Body of pancreas (tissue), 4 donors: ENCODE measurements around the gene ARID1A.

Source experiments
- POLR2A ChIP-seq, 3 donors: fragments of 450-650 bp; IDR thresholded peaks; one replicate each; pipeline ENCODE4 v1.6.1; 2016; ENCODE audit warnings: antibody characterized with exemption in 3 of 3, mild to moderate bottlenecking in 2 of 3
- TF ChIP-seq, protein P1 (sequence below), 7 experiments: fragments of 450-650 bp in 4 of 7; fragments of 200-600 bp in 3 of 7; sonication (generic) in 3 of 7; IDR thresholded peaks; one replicate each; pipeline ENCODE4 v1.5.1; 2016 to 2019; ENCODE audit warnings: antibody characterized with exemption in 7 of 7

DNA sequence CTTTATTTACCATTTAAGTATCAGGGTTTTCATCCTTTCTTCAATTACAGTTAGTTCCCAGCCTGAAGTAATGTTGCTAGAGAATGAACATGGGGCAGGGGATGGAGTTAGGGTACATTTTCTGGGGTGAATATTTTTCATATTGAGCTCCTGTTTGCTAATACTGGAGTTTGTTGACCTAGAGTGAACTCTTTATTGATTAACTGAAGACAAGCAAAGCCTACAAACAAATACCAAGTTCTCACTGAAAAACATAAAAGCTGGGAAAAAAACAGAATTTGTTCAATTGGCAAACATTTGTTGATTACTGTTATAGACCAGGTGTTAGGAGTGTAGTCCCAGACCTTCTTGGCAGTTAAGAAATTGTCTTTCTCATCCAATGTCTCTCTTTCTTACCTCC lies 63.7 kb downstream of the ARID1A start:
- TF ChIP-seq, protein P1, sequence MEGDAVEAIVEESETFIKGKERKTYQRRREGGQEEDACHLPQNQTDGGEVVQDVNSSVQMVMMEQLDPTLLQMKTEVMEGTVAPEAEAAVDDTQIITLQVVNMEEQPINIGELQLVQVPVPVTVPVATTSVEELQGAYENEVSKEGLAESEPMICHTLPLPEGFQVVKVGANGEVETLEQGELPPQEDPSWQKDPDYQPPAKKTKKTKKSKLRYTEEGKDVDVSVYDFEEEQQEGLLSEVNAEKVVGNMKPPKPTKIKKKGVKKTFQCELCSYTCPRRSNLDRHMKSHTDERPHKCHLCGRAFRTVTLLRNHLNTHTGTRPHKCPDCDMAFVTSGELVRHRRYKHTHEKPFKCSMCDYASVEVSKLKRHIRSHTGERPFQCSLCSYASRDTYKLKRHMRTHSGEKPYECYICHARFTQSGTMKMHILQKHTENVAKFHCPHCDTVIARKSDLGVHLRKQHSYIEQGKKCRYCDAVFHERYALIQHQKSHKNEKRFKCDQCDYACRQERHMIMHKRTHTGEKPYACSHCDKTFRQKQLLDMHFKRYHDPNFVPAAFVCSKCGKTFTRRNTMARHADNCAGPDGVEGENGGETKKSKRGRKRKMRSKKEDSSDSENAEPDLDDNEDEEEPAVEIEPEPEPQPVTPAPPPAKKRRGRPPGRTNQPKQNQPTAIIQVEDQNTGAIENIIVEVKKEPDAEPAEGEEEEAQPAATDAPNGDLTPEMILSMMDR (IDR thresholded peaks at IDR 0.05), result no peak
- TF ChIP-seq POLR2A (IDR thresholded peaks at IDR 0.05), result no peak
